A204.1 (cell line): ENCODE measurements around the gene CCDC150.
"Not testable (repeated sequence)": the region's sequence is repeated elsewhere in the genome, so short reads cannot be mapped to it uniquely, and the experiment has no call there.

Experiments used
- FAIRE-seq: peaks from 2 replicates; lab custom pipeline; 2012; peaks lifted over from hg19 to GRCh38; lab: Jason Lieb, UNC

The CCDC150 gene

GRCh38 chr2:196639180-196640030 lies at the start of gene CCDC150:
CCDC150 (plus strand) TSS chr2:196639715; CDS start chr2:196639767, 52 bp downstream.
- peak; percentile 73 for FAIRE-seq

GRCh38 chr2:196590286-196590685 lies 49.2 kb upstream of the CCDC150 start:
- FAIRE-seq = no peak

GRCh38 chr2:196591004-196591403 lies 48.5 kb upstream of the CCDC150 start:
- no peak for FAIRE-seq

- no peak for FAIRE-seq
These were observed 47.9 kb upstream of the CCDC150 start for GRCh38 chr2:196591621-196592022.

- FAIRE-seq = no peak
These were observed 47.1 kb upstream of the CCDC150 start for GRCh38 chr2:196592331-196592910.

GRCh38 chr2:196592911-196593881 lies 46.3 kb upstream of the CCDC150 start, which contains the start of gene HECW2:
HECW2 (minus strand) TSS chr2:196593554.
- FAIRE-seq = no peak

- no peak for FAIRE-seq
These were observed 45.4 kb upstream of the CCDC150 start for GRCh38 chr2:196594158-196594557.

- FAIRE-seq = no peak
These were observed 42.0 kb upstream of the CCDC150 start for GRCh38 chr2:196597531-196597930.

- no peak for FAIRE-seq
These were observed 41.1 kb upstream of the CCDC150 start for GRCh38 chr2:196598412-196598811.

- FAIRE-seq = no peak
These were observed 40.7 kb upstream of the CCDC150 start for GRCh38 chr2:196598846-196599245.

GRCh38 chr2:196601430-196602306 lies 37.8 kb upstream of the CCDC150 start:
- no peak for FAIRE-seq

- FAIRE-seq = no peak
These were observed 35.3 kb upstream of the CCDC150 start for GRCh38 chr2:196604196-196604595.

- FAIRE-seq = no peak
These were observed 33.0 kb upstream of the CCDC150 start for GRCh38 chr2:196606516-196606915.

GRCh38 chr2:196607073-196607472 lies 32.4 kb upstream of the CCDC150 start:
- no peak for FAIRE-seq

GRCh38 chr2:196607896-196608295 lies 31.6 kb upstream of the CCDC150 start:
- not testable (repeated sequence) for FAIRE-seq

- no peak for FAIRE-seq
These were observed 29.7 kb upstream of the CCDC150 start for GRCh38 chr2:196609806-196610205.

GRCh38 chr2:196610796-196611195 lies 28.7 kb upstream of the CCDC150 start:
- FAIRE-seq = no peak

- FAIRE-seq = no peak
These were observed 26.2 kb upstream of the CCDC150 start for GRCh38 chr2:196613302-196613701.

- no peak for FAIRE-seq
These were observed 22.1 kb upstream of the CCDC150 start for GRCh38 chr2:196617430-196617829.

- FAIRE-seq = no peak
These were observed 20.9 kb upstream of the CCDC150 start for GRCh38 chr2:196618661-196619060.

GRCh38 chr2:196630531-196630930 lies 9.0 kb upstream of the CCDC150 start:
- no peak for FAIRE-seq
